Spleen (tissue), 7 donors: ENCODE measurements around the gene SRSF9.
"Not testable (repeated sequence)": the region's sequence is repeated elsewhere in the genome, so short reads cannot be mapped to it uniquely, and the experiment has no call there.

Experiments used
- CTCF ChIP-seq, 11 experiments: fragments of 200-600 bp in 7 of 11; fragments of 450-650 bp in 4 of 11; sonication (generic) in 4 of 11; IDR thresholded peaks in 8 of 11; conservative IDR thresholded peaks in 3 of 11; 1 replicate in 7 of 11; 2 replicates in 4 of 11; pipeline versions ENCODE4 v1.4.0 to v1.8.0; 2016 to 2021; ENCODE audit warnings: antibody characterized with exemption in 11 of 11, inconsistent platforms in 4 of 11, mild to moderate bottlenecking in 1 of 11
- POLR2A ChIP-seq, 3 donors: fragments of 450-650 bp; IDR thresholded peaks; one replicate each; pipeline ENCODE4 v1.5.1; 2017; ENCODE audit warnings: antibody characterized with exemption in 3 of 3, mild to moderate bottlenecking in 1 of 3
- POLR2AphosphoS5 ChIP-seq, 3 donors: sonication (generic); formaldehyde crosslinking; IDR thresholded peaks; one replicate each; pipeline ENCODE4 v1.5.1; 2017; ENCODE audit warnings: antibody characterized with exemption in 3 of 3
- donor health status: DM: no; HTN: no; CAD: no; lungs with moderate emphysema.
- donor health status: DM: no; HTN: no; CAD: no.
- donor health status: DM: no; HTN: no; CAD: no.

GRCh38 chr12:120487552-120487951, 18.0 kb upstream of the SRSF9 start:
- TF ChIP-seq CTCF (IDR thresholded peaks at IDR 0.05 in 8 of 11, conservative IDR thresholded peaks at IDR 0.05 in 3 of 11); POLR2A (IDR thresholded peaks at IDR 0.05); POLR2AphosphoS5 (IDR thresholded peaks at IDR 0.05): not testable (repeated sequence)
